DND-41 (cell line): ENCODE results near the gene ATG9A.

ENCODE experiments used
- CTCF ChIP-seq: IDR thresholded peaks from 2 replicates; pipeline ENCODE4 v1.5.1; 2012; ENCODE audit warnings: borderline replicate concordance, low read length, moderate library complexity, mild to moderate bottlenecking; ENCODE audit not compliant: poor library complexity, severe bottlenecking; ENCODE audit errors: extremely low read depth
- EZH2 ChIP-seq: IDR thresholded peaks from 3 replicates; pipeline ENCODE4 v1.6.1; 2012; ENCODE audit warnings: borderline replicate concordance, low read depth, mild to moderate bottlenecking, moderate library complexity, low read length, inconsistent platforms; ENCODE audit not compliant: severe bottlenecking

- TF ChIP-seq CTCF (no peak), EZH2 (no peak)
These were observed 5.4 kb downstream of the ATG9A start for GRCh38 chr2:219223831-219224610.
